ENCODE data around the gene ACE. TPM values are rescaled to one million over a fixed set of nuclear protein-coding genes. Genes with fewer than 3 reads are reported as not detected.

Gene ACE
- polyA plus RNA-seq, 1 donor, result 12.9 TPM

DNA sequence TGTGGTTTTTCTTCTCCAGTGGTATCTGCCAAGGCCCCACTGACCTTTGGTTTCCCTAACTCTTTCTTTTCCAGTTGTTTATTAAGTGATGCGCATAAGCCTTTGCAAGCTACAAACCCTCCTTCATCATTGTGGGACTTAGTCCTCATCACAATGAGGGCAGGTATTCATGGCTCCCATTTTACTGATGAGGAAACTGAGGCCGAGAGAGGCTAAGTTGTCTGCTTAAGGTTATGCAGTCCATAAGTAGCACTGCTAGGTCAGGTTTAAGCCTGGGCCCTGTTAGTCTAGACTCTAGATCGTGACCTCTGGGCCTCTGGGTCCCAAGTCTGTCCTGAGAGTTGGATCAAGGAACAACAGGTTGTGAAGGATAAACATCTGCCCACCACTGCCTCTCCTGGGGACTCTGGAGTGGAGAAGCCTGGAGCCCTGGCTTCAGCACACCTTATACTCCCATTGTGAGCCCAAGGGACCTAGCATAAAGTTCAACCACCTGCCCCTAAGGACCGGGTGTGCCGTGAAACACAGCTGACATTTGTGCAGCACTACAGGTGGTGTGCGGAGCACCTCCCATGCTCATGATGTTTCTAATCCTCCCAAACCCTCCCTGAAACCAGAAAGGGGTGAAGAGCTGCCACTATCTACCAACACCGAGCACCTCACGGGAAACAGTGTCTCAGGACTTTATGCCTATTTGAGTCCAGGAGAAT, 41.1 kb downstream of the ACE start:
- DNase-seq, result no peak

DNA sequence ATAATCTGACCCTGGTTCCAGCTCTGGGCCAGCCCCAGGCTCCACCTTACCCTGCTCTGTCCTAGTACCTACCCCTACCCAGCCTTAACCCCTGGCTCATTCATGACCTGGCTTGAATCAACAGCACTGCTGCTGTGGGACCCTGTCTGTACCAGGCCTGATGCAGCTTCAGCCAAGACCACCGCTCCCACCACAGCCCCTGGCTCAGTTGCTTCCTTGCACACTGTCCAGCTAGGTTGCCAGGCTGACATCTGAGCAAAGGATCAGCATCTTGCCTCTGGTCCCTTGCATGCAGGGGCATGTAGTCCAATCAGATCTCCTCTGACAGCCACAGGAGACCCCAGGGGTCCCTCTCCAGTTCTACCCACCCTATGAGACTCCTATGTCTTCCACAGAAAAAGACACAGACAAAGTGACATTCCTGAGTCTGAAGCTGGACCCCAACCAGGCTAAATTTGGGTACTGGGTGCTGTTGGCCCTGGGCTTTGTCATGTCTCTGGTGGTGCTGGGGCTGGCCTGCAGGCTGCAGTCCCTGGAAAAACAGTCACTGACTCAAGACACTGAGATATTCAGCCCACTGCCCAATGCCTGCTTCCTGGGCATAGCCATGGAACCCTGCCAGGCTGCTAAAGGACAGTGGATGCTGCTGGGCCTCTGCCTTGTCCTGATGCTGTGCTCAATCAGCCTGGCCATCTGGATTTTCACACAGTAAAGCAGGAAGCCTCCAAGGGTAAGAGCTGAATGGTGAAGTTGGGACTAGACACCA, 42.4 kb downstream of the ACE start:
- no peak for DNase-seq

DNA sequence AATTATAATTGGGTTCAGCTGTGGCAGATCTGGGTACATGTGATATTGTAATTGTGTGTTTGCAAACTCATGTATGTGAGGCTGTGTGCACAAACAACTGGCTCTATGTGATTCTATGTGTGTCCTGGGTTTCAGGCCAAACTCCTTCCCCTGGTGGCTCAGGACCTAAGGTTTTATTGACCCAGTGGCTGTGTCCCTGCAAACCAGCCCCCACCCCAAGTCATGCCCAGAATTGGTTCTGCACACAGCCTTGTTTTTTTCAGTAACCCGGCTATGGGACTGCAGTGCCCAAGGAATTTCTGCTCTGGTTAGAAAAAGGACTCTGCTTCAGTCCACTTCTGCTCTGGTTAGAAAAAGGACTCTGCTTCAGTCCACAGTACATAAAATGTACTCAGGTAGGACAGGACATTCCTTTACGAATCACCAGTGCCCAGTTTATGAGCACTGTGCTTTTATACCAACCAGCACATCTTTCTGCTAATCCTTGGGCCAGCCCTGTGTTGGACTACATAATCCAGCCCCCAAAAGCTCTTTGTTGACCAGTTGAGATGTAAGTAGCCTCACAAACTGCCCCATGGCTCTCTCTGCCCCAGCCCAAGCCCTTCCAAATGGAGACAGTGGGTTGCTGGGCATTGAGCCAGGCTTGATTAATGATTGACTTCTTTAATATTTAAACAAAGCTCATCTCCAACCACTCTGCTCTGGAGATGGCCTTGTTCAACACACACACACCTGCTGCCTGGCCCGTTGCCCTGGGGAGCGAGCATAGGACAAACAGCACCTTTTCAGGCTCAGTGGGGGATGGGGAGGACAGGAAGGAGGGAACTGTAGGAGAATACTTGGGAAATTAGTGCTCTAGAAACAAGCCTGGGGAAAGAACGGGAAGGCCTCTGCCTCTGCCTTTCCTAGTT, 43.4 kb downstream of the ACE start:
- DNase-seq, result no peak

GRCh38 chr17:63523253-63523855, 46.5 kb downstream of the ACE start, which contains the start of gene KCNH6:
KCNH6 (plus strand) TSS chr17:63523358; CDS start chr17:63523414, 56 bp downstream.
- DNase-seq, result no peak

DNA sequence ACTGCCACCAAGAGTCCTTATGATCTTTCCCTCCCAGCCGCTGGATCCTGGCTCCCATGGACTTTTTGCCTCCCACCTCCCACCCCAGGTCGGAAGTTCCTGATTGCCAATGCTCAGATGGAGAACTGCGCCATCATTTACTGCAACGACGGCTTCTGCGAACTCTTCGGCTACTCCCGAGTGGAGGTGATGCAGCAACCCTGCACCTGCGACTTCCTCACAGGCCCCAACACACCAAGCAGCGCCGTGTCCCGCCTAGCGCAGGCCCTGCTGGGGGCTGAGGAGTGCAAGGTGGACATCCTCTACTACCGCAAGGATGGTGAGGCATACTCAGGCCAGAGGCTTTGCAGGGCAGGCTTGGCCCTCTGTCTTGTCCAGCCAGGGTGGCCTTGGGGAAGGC, 47.2 kb downstream of the ACE start:
- no peak for DNase-seq

- no peak for DNase-seq
These were observed 48.5 kb downstream of the ACE start for GRCh38 chr17:63525190-63525946.

DNA sequence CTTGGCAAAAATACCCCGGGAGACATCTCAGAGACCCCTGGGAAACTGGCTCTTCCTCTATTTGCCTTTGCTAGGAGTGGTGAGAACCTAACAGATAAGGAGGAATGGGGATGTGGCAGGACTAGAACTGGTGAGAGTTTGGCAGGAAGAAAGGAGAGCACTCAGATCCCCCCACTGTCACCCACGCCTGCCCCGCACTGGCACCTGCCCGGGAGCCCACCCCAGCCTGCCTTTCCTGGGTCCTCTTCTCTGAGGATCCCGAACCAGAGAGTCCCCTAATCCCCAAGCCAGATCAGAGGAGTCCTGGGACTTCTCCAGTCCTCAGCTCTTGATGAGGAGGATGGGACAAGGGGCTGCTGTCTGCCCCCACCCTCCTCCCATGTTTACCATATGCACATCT, 50.0 kb downstream of the ACE start:
- no peak for DNase-seq

DNA sequence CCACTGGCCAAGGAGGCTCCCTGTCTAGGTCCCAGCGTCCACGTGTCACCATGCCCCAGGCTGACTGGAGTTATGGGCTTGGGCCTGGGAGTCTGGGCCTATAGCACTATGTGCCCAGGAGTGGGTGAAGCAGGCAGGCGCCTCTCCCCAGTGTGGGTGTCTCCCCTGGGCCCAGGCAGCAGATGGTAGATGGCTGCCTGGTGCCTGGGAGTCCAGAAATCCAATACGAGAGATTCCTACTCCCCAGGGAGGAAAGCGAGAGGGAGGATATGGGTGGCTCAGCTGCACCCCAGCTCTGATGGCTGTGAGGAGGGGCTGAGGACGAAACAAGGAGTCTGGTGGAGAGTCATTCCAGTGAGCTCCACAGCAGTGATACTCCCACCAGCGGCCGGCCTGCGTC, 51.3 kb downstream of the ACE start:
- no peak for DNase-seq

DNA sequence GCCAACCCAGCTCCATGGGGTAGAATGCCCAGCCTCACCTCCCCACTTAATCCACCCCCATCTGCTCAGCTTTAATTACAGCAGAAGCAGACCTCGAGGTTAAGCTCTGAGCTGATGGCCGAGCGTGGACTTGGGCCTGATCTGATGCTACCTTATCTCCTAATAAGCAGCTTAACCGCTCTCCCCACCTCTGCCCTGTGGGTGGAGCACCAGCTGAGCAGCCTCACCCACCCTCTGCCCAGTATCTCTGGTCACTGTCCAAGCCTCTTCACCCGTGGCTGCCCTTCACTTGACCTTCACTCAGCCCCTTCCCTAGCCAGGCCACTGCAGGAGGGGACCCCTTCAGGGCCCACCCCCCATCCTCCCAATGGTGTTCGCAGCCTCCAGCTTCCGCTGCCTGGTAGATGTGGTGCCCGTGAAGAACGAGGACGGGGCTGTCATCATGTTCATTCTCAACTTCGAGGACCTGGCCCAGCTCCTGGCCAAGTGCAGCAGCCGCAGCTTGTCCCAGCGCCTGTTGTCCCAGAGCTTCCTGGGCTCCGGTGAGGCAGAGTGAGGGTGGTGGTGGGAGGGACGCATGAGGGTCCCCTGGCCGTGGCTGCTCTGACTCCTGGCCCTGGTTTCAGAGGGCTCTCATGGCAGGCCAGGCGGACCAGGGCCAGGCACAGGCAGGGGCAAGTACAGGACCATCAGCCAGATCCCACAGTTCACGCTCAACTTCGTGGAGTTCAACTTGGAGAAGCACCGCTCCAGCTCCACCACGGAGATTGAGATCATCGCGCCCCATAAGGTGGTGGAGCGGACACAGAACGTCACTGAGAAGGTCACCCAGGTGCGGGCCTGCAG, 53.1 kb downstream of the ACE start:
- no peak for DNase-seq

- DNase-seq, result no peak
These were observed 53.7 kb downstream of the ACE start for GRCh38 chr17:63530557-63531021.

DNA sequence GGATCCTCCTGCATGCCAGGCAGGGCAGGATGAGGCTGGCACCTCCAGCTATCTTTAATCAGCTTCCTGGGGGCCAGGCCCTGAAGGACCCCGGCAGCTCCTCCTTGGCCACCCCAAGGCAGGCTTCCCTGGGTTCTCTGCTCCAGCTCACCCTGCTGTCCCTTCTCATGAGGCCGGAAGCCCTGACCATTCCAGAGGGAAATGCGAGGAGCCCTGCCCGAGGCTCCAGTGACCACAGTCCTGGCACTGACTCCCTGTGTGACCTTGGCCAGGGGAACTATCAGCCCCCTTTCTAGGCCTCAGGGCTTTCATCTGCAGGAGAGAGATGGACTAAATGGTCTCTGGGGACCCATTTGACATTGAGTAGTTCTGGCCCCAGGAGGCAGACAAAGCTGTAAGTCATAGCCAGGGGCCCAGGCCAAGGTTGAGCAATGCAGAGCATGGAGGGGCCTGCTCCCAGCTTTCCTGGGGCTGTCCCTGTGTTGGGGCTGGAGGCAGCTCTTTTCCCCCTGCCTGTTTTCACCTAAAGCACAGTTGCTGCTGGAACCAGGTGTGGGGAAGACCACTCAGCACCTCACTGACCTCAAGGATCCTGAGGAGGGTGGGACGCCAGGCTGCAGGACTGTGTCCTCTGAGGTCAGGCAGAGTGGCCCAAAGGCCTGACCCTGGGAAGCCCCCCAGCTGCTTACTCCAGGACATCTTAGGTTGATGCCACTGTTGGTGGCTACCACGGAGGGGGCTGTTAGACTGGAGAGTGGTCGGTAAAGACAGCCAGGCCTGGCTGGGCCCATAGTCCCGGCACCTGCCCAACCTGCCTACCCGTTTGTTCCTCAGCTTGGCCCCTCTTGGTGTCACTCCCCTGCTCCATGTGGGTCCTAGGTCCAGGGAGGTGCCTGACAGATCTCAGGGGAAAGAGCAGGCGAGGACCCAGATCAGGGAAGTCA, 54.4 kb downstream of the ACE start:
- DNase-seq, result no peak

DNA sequence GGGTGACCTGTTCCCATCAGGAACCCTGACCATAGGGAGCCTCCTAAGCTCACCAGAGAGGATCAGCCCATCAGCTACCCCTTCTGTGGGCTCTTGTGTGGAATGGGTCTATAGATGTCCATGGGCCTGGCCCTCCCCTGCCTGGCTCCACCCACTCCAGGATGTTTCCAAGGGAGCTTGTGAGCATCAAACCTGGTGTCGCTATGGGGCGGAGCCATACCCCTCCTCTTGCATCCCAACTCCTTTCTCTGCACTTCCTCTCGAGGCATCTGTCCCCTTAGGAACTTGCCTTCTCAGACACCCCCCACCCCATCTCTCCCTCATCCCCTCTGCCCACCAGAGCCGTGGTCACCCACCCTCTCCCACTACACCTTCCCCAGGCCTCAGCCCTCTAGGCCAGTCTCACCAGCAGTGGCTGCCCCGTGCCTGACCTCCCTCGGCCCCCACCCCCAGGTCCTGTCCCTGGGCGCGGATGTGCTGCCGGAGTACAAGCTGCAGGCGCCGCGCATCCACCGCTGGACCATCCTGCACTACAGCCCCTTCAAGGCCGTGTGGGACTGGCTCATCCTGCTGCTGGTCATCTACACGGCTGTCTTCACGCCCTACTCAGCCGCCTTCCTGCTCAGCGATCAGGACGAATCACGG, 56.7 kb downstream of the ACE start:
- no peak for DNase-seq

- DNase-seq, result no peak
These were observed 57.3 kb downstream of the ACE start for GRCh38 chr17:63534078-63534570.

- no peak for DNase-seq
These were observed 58.1 kb downstream of the ACE start for GRCh38 chr17:63534816-63535455.

GRCh38 chr17:63535640-63536039, 58.8 kb downstream of the ACE start:
- DNase-seq, result no peak

DNA sequence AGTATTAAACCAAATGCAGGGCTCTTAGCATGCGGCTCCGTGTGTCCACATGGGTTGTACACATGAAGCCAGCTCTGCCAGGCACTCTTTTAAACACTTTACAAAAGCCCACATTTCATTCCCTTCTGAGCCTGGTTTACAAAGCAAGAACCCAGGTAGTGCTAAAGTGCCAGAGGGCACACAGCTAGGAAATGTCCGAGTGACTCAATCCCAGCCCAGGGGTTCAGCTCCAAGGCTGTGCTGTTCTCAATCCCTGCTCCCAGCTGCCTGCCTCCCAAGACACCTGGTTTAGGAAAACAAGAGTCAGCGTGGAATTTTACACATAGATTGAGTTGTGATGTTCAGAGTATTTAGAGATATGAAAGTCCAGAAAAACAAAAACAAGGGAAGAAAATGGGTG, 60.1 kb downstream of the ACE start:
- no peak for DNase-seq

- no peak for DNase-seq
These were observed 61.3 kb downstream of the ACE start for GRCh38 chr17:63537991-63538692.

All from hindlimb muscle (tissue), 1 donor.